PC-3 (cell line): ENCODE data around the gene ARNT2.

Source experiments
- CTCF ChIP-seq: fragments of 300-600 bp; sonication (generic); conservative IDR thresholded peaks from 2 replicates; pipeline ENCODE4 v1.5.1; 2017; ENCODE audit warnings: antibody characterized with exemption, low read depth, mild to moderate bottlenecking, low read length
- EZH2phosphoT487 ChIP-seq: fragments of 300-600 bp; sonication (generic); IDR thresholded peaks from 2 replicates; pipeline ENCODE4 v1.6.1; 2018; ENCODE audit warnings: mild to moderate bottlenecking, antibody characterized with exemption, low read length, borderline replicate concordance

GRCh38 chr15:80565398-80565797, 161.2 kb downstream of the ARNT2 start:
- TF ChIP-seq EZH2phosphoT487: no peak
- no peak for TF ChIP-seq CTCF
